Heart left ventricle (tissue), 13 donors: Measurements from ENCODE around the gene UBXN1.

Experiments used
- CTCF ChIP-seq, 12 donors: fragments of 200-600 bp; sonication (generic) in 4 of 12; IDR thresholded peaks; one replicate each; pipeline versions ENCODE4 v1.5.0 to v1.8.0; 2018 to 2022; ENCODE audit warnings: antibody characterized with exemption in 12 of 12, mild to moderate bottlenecking in 5 of 12
- POLR2A ChIP-seq, 2 donors: fragments of 450-650 bp; IDR thresholded peaks; one replicate each; pipeline ENCODE4 v1.6.1; 2017; ENCODE audit warnings: antibody characterized with exemption in 2 of 2, mild to moderate bottlenecking in 2 of 2, moderate library complexity in 2 of 2
- donor health status: ischemic (EF 13 %, LVEDD 7.1; RV severe dilation, severe dysfunction).
- donor health status: DM: no; HTN: yes; CAD: no.
- donor health status: DM: no; HTN: no; CAD: no.
- donor health status: ischemic (EF 25% LVEDD 6.9; RV normal size, moderate dysfunction).
- donor health status: ischemic (EF 25% LVEDD 5.7; RV mildly dilated, moderate dysfunction).
- donor health status: ischemic (EF 35%, LVEDD 5.7; RV mildly dilated, moderate dysfunction).
- donor health status: nonischemic (EF 11% LVEDD 7.7; RV severe dilation, severe dysfunction).
- donor health status: DM: yes; HTN: yes; CAD: no.
- donor health status: PGD.
- donor health status: ischemic (EF 29% LVEDD 5.4; RV normal size, mild dysfunction).
- donor health status: nonischemic (EF 23%, LVEDD 6.1; RV moderate dilation, normal function).

- no peak for TF ChIP-seq CTCF (IDR thresholded peaks at IDR 0.05)
- TF ChIP-seq POLR2A (IDR thresholded peaks at IDR 0.05), result no peak
Measured at GRCh38 chr11:62647609-62648005, 31.3 kb downstream of the UBXN1 start.
